ENCODE measurements around the gene ADCY7. TPM values are rescaled to one million over a fixed set of nuclear protein-coding genes. Genes with fewer than 3 reads are reported as not detected.

Gene ADCY7
- total and polyA plus RNA-seq, 9 of the 15 experiments (the other 6 are each of a cell fraction or from before 2014, with no cell fraction given): 2.3 to 108 (median 28.6) TPM

DNA sequence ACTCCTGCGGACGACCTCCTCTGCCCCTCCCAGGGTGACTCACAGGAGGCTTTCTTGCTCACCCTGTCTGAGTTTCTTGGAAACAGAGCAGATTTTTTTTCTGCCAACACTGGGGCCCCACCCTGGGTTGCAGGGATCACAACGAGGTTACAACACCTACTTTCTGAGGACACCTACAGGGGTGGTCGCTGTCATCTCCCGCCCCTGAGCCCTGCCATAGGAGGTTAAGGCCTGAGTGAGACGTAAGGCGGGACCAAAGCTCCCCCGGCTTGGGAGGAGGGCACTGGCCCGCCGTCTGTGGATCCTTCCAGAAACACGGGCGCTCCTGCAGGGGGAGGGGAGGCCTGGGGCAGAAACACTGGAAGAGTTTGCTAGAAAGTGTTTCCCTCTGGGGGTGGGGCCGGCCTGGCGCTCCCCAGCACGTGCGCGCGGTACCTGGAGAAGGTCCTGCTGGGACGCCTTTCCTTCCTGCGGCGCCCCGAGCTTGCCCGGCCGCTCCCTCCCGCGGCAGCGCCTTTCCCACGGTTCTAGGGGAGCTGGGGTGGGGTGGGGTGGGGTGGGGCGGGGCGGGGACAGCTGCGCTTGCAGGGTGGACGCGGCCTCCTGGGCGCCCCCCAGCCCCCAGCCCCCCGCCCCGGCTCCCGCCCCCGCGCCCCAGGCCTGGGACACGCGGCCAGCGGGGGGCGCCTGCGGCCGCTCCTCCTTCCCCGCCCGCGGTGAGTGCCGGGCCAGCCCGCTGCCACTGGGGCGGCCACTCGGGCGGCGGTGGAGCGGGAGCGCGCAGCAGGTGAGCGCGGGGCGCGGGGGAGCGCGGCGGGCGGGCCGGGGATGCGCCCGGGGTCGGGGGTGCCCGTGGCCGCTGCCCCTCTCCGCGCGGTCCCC, 20.7 kb upstream of the ADCY7 start (continued):
- TF ChIP-seq, protein P1, sequence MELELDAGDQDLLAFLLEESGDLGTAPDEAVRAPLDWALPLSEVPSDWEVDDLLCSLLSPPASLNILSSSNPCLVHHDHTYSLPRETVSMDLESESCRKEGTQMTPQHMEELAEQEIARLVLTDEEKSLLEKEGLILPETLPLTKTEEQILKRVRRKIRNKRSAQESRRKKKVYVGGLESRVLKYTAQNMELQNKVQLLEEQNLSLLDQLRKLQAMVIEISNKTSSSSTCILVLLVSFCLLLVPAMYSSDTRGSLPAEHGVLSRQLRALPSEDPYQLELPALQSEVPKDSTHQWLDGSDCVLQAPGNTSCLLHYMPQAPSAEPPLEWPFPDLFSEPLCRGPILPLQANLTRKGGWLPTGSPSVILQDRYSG (tag; conservative IDR thresholded peaks at IDR 0.05; ENCODE audit: low read depth): no peak
- TF ChIP-seq, protein P2, sequence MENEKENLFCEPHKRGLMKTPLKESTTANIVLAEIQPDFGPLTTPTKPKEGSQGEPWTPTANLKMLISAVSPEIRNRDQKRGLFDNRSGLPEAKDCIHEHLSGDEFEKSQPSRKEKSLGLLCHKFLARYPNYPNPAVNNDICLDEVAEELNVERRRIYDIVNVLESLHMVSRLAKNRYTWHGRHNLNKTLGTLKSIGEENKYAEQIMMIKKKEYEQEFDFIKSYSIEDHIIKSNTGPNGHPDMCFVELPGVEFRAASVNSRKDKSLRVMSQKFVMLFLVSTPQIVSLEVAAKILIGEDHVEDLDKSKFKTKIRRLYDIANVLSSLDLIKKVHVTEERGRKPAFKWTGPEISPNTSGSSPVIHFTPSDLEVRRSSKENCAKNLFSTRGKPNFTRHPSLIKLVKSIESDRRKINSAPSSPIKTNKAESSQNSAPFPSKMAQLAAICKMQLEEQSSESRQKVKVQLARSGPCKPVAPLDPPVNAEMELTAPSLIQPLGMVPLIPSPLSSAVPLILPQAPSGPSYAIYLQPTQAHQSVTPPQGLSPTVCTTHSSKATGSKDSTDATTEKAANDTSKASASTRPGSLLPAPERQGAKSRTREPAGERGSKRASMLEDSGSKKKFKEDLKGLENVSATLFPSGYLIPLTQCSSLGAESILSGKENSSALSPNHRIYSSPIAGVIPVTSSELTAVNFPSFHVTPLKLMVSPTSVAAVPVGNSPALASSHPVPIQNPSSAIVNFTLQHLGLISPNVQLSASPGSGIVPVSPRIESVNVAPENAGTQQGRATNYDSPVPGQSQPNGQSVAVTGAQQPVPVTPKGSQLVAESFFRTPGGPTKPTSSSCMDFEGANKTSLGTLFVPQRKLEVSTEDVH (IDR thresholded peaks at IDR 0.05; ENCODE audit: low read depth, partially characterized antibody): no peak
- TF ChIP-seq SMARCA5 (IDR thresholded peaks at IDR 0.05) (no peak), TRIM28 (IDR thresholded peaks at IDR 0.05) (peak; percentile 51; the same call in 1 of the 2 replicates), ZNF12 (CRISPR knock-in tag; IDR thresholded peaks at IDR 0.05) (0 out of 2 replicates have a peak, but pooled peaks have one; percentile 61), PHTF2 (CRISPR knock-in tag; IDR thresholded peaks at IDR 0.05) (no peak), BHLHE40 (IDR thresholded peaks at IDR 0.05; ENCODE audit: low read length) (peak; percentile 92), BRCA1 (IDR thresholded peaks at IDR 0.05) (no peak), BRCA1 (CRISPR knock-in tag; IDR thresholded peaks at IDR 0.05) (no peak), HNRNPL (IDR thresholded peaks at IDR 0.05; ENCODE audit: low read depth, low read length) (no peak), CREBBP (IDR thresholded peaks at IDR 0.05; ENCODE audit: low read depth, low read length) (no peak), DNMT1 (IDR thresholded peaks at IDR 0.05) (no peak), ETV1 (tag; conservative IDR thresholded peaks at IDR 0.05; ENCODE audit: low read depth) (no peak), ZNF445 (CRISPR knock-in tag; IDR thresholded peaks at IDR 0.05; ENCODE audit: low read depth) (no peak), PHF21A (IDR thresholded peaks at IDR 0.05; ENCODE audit: borderline replicate concordance, low read depth) (peak; percentile 69; the same call in 1 of the 2 replicates), RFX5 (IDR thresholded peaks at IDR 0.05; ENCODE audit: low read depth, low read length) (no peak), ZNF431 (CRISPR knock-in tag; IDR thresholded peaks at IDR 0.05) (no peak)
- TF ChIP-seq, protein P3, sequence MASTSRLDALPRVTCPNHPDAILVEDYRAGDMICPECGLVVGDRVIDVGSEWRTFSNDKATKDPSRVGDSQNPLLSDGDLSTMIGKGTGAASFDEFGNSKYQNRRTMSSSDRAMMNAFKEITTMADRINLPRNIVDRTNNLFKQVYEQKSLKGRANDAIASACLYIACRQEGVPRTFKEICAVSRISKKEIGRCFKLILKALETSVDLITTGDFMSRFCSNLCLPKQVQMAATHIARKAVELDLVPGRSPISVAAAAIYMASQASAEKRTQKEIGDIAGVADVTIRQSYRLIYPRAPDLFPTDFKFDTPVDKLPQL (IDR thresholded peaks at IDR 0.05; ENCODE audit: extremely low read depth, insufficient read length): no peak
